GM12875 (cell line): ENCODE results near the gene CCDC3.

ENCODE experiments used
- H3K4me3 ChIP-seq: one replicate; pipeline ENCODE4 v1.5.1; 2011; ENCODE audit warnings: low read depth, low read length, control low read depth
- CTCF ChIP-seq: IDR thresholded peaks from 2 replicates; pipeline ENCODE4 v1.5.1; 2011; ENCODE audit warnings: low read depth, mild to moderate bottlenecking, control low read depth, inconsistent platforms, low read length, moderate library complexity, borderline replicate concordance; ENCODE audit not compliant: insufficient read depth

Gene CCDC3

GRCh38 chr10:12915637-12916168 lies 85.8 kb downstream of the CCDC3 start:
- H3K4me3 ChIP-seq, result no peak overlapping the region
- no peak for TF ChIP-seq CTCF

- H3K4me3 ChIP-seq, result no peak overlapping the region
- no peak for TF ChIP-seq CTCF
Observed at GRCh38 chr10:12914111-12914510, 87.4 kb downstream of the CCDC3 start.

GRCh38 chr10:12911795-12912194 lies 89.7 kb downstream of the CCDC3 start:
- no peak overlapping the region for H3K4me3 ChIP-seq
- TF ChIP-seq CTCF, result no peak

- TF ChIP-seq CTCF, result no peak
- H3K4me3 ChIP-seq, result no peak overlapping the region
Observed at GRCh38 chr10:12910835-12911234, 90.7 kb downstream of the CCDC3 start.

GRCh38 chr10:12909836-12910185 lies 91.7 kb downstream of the CCDC3 start:
- TF ChIP-seq CTCF, result no peak
- H3K4me3 ChIP-seq, result no peak overlapping the region

GRCh38 chr10:12909182-12909835 lies 92.2 kb downstream of the CCDC3 start:
- no peak overlapping the region for H3K4me3 ChIP-seq
- no peak for TF ChIP-seq CTCF

GRCh38 chr10:12908773-12909172 lies 92.7 kb downstream of the CCDC3 start:
- TF ChIP-seq CTCF, result no peak

More at GRCh38 chr10:12908773-12909172, 92.7 kb downstream of the CCDC3 start:
- H3K4me3 ChIP-seq, result no peak overlapping the region
